ENCODE measurements around the gene ARHGAP42.

DNA sequence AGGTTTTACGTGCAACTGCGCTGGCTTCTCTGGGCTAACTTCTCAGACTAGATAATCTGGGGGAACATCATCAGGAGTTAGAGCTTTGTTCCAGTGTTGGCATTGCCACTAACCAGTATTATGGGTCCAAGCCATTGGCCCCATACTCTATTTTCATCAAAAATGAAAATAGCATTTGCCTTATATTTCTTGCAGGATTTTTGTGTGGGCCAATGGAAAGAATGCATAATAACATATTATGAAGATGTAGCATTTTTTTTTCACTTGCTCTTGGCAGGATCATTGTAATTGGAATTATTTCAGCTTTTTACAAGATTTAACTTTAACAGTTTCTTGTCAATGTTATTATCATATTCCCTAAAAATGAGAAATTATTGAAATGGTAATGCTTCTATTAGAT is 16.1 kb downstream of the ARHGAP42 start:
- TF ChIP-seq CTCF (IDR thresholded peaks at IDR 0.05; ENCODE audit: low read depth, low read length, poor library complexity, severe bottlenecking) = no peak
- no peak for TF ChIP-seq EZH2phosphoT487 (IDR thresholded peaks at IDR 0.05; ENCODE audit: borderline replicate concordance, low read length)
